BE2C (cell line): ENCODE data around the gene IMPDH2.

Source experiments
- DNase-seq: peaks from one replicate; pipeline ENCODE4 v3.0.0-alpha.2; 2020
- H3K27me3 ChIP-seq: fragments of 250-450 bp; sonication (Bioruptor Pico); 2 replicates; pipeline ENCODE4 v1.5.1; 2020; ENCODE audit warnings: mild to moderate bottlenecking
- H3K36me3 ChIP-seq: fragments of 250-450 bp; sonication (Bioruptor Pico); 2 replicates; pipeline ENCODE4 v1.5.1; 2020; ENCODE audit warnings: mild to moderate bottlenecking
- H3K4me1 ChIP-seq: fragments of 250-450 bp; sonication (Bioruptor Pico); 2 replicates; pipeline ENCODE4 v1.5.1; 2020
- H3K4me3 ChIP-seq: 2 replicates; pipeline ENCODE4 v1.5.1; 2011; ENCODE audit warnings: low read depth, low read length
- H3K9me3 ChIP-seq: fragments of 250-450 bp; sonication (Bioruptor Pico); 2 replicates; pipeline ENCODE4 v1.5.1; 2020
- CTCF ChIP-seq: IDR thresholded peaks from 2 replicates; pipeline ENCODE4 v1.5.1; 2012; ENCODE audit warnings: mild to moderate bottlenecking, low read depth, low read length

The IMPDH2 gene

GRCh38 chr3:49054344-49054862, 25.2 kb upstream of the IMPDH2 start:
- Histone ChIP-seq H3K9me3 (no peaks in the 10 kb centered on the region), H3K4me1 (no peaks in the 10 kb centered on the region), H3K27me3 (no peaks in the 10 kb centered on the region), H3K4me3 (no peak overlapping the region), H3K36me3 (peaks cover 23% of the 10 kb centered on the region)
- no peak for TF ChIP-seq CTCF
- no peak for DNase-seq

- Histone ChIP-seq H3K9me3 (no peaks in the 10 kb centered on the region), H3K36me3 (peaks cover 23% of the 10 kb centered on the region), H3K4me3 (no peak overlapping the region), H3K27me3 (no peaks in the 10 kb centered on the region), H3K4me1 (no peaks in the 10 kb centered on the region)
- TF ChIP-seq CTCF, result no peak
- no peak for DNase-seq
Measured at GRCh38 chr3:49053543-49053942, 24.3 kb upstream of the IMPDH2 start.

- no peaks in the 10 kb centered on the region for H3K9me3 ChIP-seq
- no peak overlapping the region for H3K4me3 ChIP-seq
- peaks cover 6% of the 10 kb centered on the region for H3K36me3 ChIP-seq
- no peak for DNase-seq
- H3K27me3 ChIP-seq, result no peaks in the 10 kb centered on the region
- TF ChIP-seq CTCF, result no peak
- no peaks in the 10 kb centered on the region for H3K4me1 ChIP-seq
Measured at GRCh38 chr3:49035281-49035680, 6.1 kb upstream of the IMPDH2 start.

GRCh38 chr3:49034650-49035049, 5.5 kb upstream of the IMPDH2 start:
- no peak for DNase-seq
- H3K4me3 ChIP-seq, result no peak overlapping the region
- no peaks in the 10 kb centered on the region for H3K9me3 ChIP-seq
- no peaks in the 10 kb centered on the region for H3K4me1 ChIP-seq
- H3K36me3 ChIP-seq, result peaks cover 6% of the 10 kb centered on the region
- H3K27me3 ChIP-seq, result no peaks in the 10 kb centered on the region
- TF ChIP-seq CTCF, result no peak

- no peak for TF ChIP-seq CTCF
- Histone ChIP-seq H3K36me3 (peaks cover 12% of the 10 kb centered on the region), H3K9me3 (no peaks in the 10 kb centered on the region), H3K27me3 (no peaks in the 10 kb centered on the region), H3K4me1 (no peaks in the 10 kb centered on the region), H3K4me3 (no peak overlapping the region)
- DNase-seq, result no peak
Measured at GRCh38 chr3:49032646-49033304, 3.6 kb upstream of the IMPDH2 start.

GRCh38 chr3:49030321-49030720, 1.1 kb upstream of the IMPDH2 start:
- no peaks in the 10 kb centered on the region for H3K27me3 ChIP-seq
- TF ChIP-seq CTCF, result no peak
- no peak for DNase-seq
- no peak overlapping the region for H3K4me3 ChIP-seq
- H3K36me3 ChIP-seq, result peaks cover 21% of the 10 kb centered on the region
- no peaks in the 10 kb centered on the region for H3K4me1 ChIP-seq
- no peaks in the 10 kb centered on the region for H3K9me3 ChIP-seq
